ENCODE data around the gene CHRNA7.

The CHRNA7 gene

DNA sequence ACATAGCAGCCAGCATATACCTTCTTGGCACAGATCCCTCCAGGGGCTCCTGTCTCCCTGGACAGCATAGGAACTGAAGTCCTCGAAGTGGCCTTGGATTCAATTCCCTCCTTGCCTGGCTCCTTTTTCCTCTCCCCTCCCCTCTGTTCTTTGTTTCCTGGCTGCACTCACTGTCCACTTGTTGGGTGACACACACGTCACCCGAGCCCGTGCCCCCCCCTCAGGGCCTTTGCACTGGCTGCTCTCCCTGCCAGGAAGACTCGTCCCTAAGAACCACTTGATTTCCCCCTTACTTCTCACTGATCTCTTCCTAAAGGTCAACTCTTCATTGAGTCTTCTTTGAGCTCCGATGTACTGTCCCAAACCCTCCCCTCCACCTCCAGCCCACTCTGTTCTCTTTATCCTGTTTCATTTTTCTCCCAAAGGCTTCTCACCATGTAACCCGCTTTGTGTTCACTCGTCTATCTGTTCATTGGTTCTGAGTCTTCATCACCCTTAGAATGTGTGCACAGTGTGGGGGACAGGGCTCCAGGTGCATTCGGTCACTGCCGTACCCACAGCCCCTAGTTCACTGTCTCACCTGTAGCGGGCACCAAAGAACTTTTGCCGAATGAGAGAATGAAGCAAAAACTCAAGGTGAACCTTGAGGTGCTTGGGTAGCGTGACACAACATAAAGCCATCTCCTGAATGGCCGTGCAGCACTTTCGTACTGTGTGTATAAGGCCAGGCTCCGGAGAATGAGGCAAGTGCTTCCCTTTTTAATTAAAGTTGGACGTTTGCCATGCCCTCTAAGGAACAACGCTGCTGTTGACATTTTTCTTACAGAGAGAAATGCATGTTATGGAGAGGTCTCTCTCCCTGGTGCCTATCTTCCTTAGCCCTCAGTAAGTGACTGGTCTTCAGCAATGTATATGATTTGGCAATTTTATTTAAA lies 74.0 kb downstream of the CHRNA7 start:
- no peak for DNase-seq
- H3K36me3 ChIP-seq (ENCODE audit: control insufficient read depth, insufficient read depth, low read length): no peaks in the 10 kb centered on the region
- H3K9me3 ChIP-seq (ENCODE audit: control insufficient read depth, low read length): no peaks in the 10 kb centered on the region
- no peak overlapping the region for H3K4me3 ChIP-seq (ENCODE audit: insufficient read depth, low read depth, low read length, poor library complexity, severe bottlenecking)
- H3K27ac ChIP-seq (ENCODE audit: insufficient read depth, low read length, poor library complexity, severe bottlenecking): no peak overlapping the region
- no peaks in the 10 kb centered on the region for H3K27me3 ChIP-seq (replicated peaks; ENCODE audit: control insufficient read depth, insufficient read depth, low read length, poor library complexity, severe bottlenecking)
- no peaks in the 10 kb centered on the region for H3K4me1 ChIP-seq (ENCODE audit: control insufficient read depth, insufficient read depth, low read length, poor library complexity, severe bottlenecking)

- H3K27ac ChIP-seq (ENCODE audit: insufficient read depth, low read length, poor library complexity, severe bottlenecking): no peak overlapping the region
- no peaks in the 10 kb centered on the region for H3K4me1 ChIP-seq (ENCODE audit: control insufficient read depth, insufficient read depth, low read length, poor library complexity, severe bottlenecking)
- no peak for DNase-seq
- no peaks in the 10 kb centered on the region for H3K27me3 ChIP-seq (replicated peaks; ENCODE audit: control insufficient read depth, insufficient read depth, low read length, poor library complexity, severe bottlenecking)
- H3K36me3 ChIP-seq (ENCODE audit: control insufficient read depth, insufficient read depth, low read length): no peaks in the 10 kb centered on the region
- H3K4me3 ChIP-seq (ENCODE audit: insufficient read depth, low read depth, low read length, poor library complexity, severe bottlenecking): no peak overlapping the region
- H3K9me3 ChIP-seq (ENCODE audit: control insufficient read depth, low read length): no peaks in the 10 kb centered on the region
Measured at GRCh38 chr15:32105258-32106241, 75.2 kb downstream of the CHRNA7 start.

- no peaks in the 10 kb centered on the region for H3K36me3 ChIP-seq (ENCODE audit: control insufficient read depth, insufficient read depth, low read length)
- DNase-seq: no peak
- no peak overlapping the region for H3K4me3 ChIP-seq (ENCODE audit: insufficient read depth, low read depth, low read length, poor library complexity, severe bottlenecking)
Measured at GRCh38 chr15:32106401-32107381, 76.4 kb downstream of the CHRNA7 start.

GRCh38 chr15:32107477-32108080 lies 77.3 kb downstream of the CHRNA7 start:
- H3K27ac ChIP-seq (ENCODE audit: insufficient read depth, low read length, poor library complexity, severe bottlenecking): no peak overlapping the region
- H3K27me3 ChIP-seq (replicated peaks; ENCODE audit: control insufficient read depth, insufficient read depth, low read length, poor library complexity, severe bottlenecking): no peaks in the 10 kb centered on the region
- no peak overlapping the region for H3K4me3 ChIP-seq (ENCODE audit: insufficient read depth, low read depth, low read length, poor library complexity, severe bottlenecking)
- no peak for DNase-seq
- no peaks in the 10 kb centered on the region for H3K9me3 ChIP-seq (ENCODE audit: control insufficient read depth, low read length)
- H3K36me3 ChIP-seq (ENCODE audit: control insufficient read depth, insufficient read depth, low read length): no peaks in the 10 kb centered on the region
- H3K4me1 ChIP-seq (ENCODE audit: control insufficient read depth, insufficient read depth, low read length, poor library complexity, severe bottlenecking): no peaks in the 10 kb centered on the region

More at GRCh38 chr15:32106401-32107381, 76.4 kb downstream of the CHRNA7 start:
- H3K27ac ChIP-seq (ENCODE audit: insufficient read depth, low read length, poor library complexity, severe bottlenecking): no peak overlapping the region
- no peaks in the 10 kb centered on the region for H3K27me3 ChIP-seq (replicated peaks; ENCODE audit: control insufficient read depth, insufficient read depth, low read length, poor library complexity, severe bottlenecking)
- H3K9me3 ChIP-seq (ENCODE audit: control insufficient read depth, low read length): no peaks in the 10 kb centered on the region
- no peaks in the 10 kb centered on the region for H3K4me1 ChIP-seq (ENCODE audit: control insufficient read depth, insufficient read depth, low read length, poor library complexity, severe bottlenecking)

DNA sequence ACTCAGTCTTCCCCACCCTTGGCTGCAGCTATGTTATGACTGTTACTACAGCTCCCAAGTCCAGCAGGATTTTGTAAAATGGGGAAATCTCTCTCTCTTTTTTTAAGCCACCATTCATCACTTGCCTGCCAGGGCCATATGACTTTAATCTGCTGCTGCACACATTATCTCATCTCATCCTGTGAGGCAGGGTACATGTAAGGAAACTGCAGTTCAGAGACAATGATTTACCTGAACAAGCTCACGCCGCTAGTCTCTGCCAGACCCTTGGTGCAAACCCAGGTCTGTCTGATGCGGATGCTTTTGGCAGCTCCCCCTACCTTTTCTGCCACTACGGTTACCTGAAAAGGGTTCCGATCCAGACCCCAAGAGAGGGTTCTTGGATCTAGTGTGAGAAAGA lies 78.3 kb downstream of the CHRNA7 start:
- no peak overlapping the region for H3K27ac ChIP-seq (ENCODE audit: insufficient read depth, low read length, poor library complexity, severe bottlenecking)
- DNase-seq: no peak
- no peaks in the 10 kb centered on the region for H3K4me1 ChIP-seq (ENCODE audit: control insufficient read depth, insufficient read depth, low read length, poor library complexity, severe bottlenecking)
- no peaks in the 10 kb centered on the region for H3K27me3 ChIP-seq (replicated peaks; ENCODE audit: control insufficient read depth, insufficient read depth, low read length, poor library complexity, severe bottlenecking)
- no peaks in the 10 kb centered on the region for H3K9me3 ChIP-seq (ENCODE audit: control insufficient read depth, low read length)
- no peak overlapping the region for H3K4me3 ChIP-seq (ENCODE audit: insufficient read depth, low read depth, low read length, poor library complexity, severe bottlenecking)
- no peaks in the 10 kb centered on the region for H3K36me3 ChIP-seq (ENCODE audit: control insufficient read depth, insufficient read depth, low read length)

DNA sequence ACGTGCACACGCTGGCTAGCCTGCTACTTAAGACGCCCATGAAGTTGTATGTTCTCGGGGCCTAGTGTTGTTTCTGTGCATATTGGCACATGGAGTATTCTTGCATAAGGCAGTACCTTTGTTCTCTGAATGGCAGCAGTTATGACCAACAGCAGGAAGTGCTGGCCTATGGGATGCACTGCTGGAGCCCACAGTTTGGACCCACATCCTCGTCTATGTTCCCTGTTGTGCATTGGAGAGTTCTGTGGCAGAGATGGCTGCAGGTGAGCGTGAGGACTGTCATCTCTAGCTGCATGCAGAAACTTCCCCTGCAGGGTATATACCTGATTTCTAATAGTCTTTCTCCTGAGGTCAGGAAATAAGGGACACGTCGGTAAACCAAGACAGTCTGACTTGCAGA lies 81.8 kb downstream of the CHRNA7 start:
- no peak for DNase-seq
- no peaks in the 10 kb centered on the region for H3K9me3 ChIP-seq (ENCODE audit: control insufficient read depth, low read length)
- no peaks in the 10 kb centered on the region for H3K27me3 ChIP-seq (replicated peaks; ENCODE audit: control insufficient read depth, insufficient read depth, low read length, poor library complexity, severe bottlenecking)
- H3K4me3 ChIP-seq (ENCODE audit: insufficient read depth, low read depth, low read length, poor library complexity, severe bottlenecking): no peak overlapping the region
- H3K27ac ChIP-seq (ENCODE audit: insufficient read depth, low read length, poor library complexity, severe bottlenecking): no peak overlapping the region
- H3K36me3 ChIP-seq (ENCODE audit: control insufficient read depth, insufficient read depth, low read length): no peaks in the 10 kb centered on the region
- no peaks in the 10 kb centered on the region for H3K4me1 ChIP-seq (ENCODE audit: control insufficient read depth, insufficient read depth, low read length, poor library complexity, severe bottlenecking)

DNA sequence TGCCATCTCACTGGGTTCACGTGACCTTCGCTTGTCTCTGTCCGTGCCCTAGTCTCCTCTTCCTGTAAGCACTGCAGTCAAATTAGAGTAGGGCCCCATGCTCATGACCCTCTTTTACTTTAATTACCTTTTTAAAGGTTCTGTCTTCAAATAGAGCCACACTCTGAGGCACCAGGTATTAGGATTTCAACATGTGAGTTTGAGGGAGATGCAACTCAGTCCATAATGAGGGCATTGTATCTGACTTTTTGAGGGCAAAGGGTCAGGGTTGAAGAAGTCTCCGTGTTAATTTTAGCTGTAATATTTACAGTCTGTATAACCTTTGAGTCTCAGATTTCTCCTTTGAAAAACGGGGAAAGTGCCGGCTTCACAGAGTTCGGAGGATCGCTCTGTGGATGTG lies 82.9 kb downstream of the CHRNA7 start:
- H3K4me3 ChIP-seq (ENCODE audit: insufficient read depth, low read depth, low read length, poor library complexity, severe bottlenecking): no peak overlapping the region
- no peak overlapping the region for H3K27ac ChIP-seq (ENCODE audit: insufficient read depth, low read length, poor library complexity, severe bottlenecking)
- H3K36me3 ChIP-seq (ENCODE audit: control insufficient read depth, insufficient read depth, low read length): no peaks in the 10 kb centered on the region
- H3K9me3 ChIP-seq (ENCODE audit: control insufficient read depth, low read length): no peaks in the 10 kb centered on the region
- H3K27me3 ChIP-seq (replicated peaks; ENCODE audit: control insufficient read depth, insufficient read depth, low read length, poor library complexity, severe bottlenecking): no peaks in the 10 kb centered on the region
- no peaks in the 10 kb centered on the region for H3K4me1 ChIP-seq (ENCODE audit: control insufficient read depth, insufficient read depth, low read length, poor library complexity, severe bottlenecking)
- DNase-seq: no peak

GRCh38 chr15:32117122-32117521 lies 86.8 kb downstream of the CHRNA7 start:
- Histone ChIP-seq H3K27me3 (replicated peaks; ENCODE audit: control insufficient read depth, insufficient read depth, low read length, poor library complexity, severe bottlenecking) (no peaks in the 10 kb centered on the region), H3K36me3 (ENCODE audit: control insufficient read depth, insufficient read depth, low read length) (no peaks in the 10 kb centered on the region), H3K9me3 (ENCODE audit: control insufficient read depth, low read length) (no peaks in the 10 kb centered on the region), H3K4me3 (ENCODE audit: insufficient read depth, low read depth, low read length, poor library complexity, severe bottlenecking) (no peak overlapping the region), H3K4me1 (ENCODE audit: control insufficient read depth, insufficient read depth, low read length, poor library complexity, severe bottlenecking) (no peaks in the 10 kb centered on the region), H3K27ac (ENCODE audit: insufficient read depth, low read length, poor library complexity, severe bottlenecking) (no peak overlapping the region)
- DNase-seq: no peak

DNA sequence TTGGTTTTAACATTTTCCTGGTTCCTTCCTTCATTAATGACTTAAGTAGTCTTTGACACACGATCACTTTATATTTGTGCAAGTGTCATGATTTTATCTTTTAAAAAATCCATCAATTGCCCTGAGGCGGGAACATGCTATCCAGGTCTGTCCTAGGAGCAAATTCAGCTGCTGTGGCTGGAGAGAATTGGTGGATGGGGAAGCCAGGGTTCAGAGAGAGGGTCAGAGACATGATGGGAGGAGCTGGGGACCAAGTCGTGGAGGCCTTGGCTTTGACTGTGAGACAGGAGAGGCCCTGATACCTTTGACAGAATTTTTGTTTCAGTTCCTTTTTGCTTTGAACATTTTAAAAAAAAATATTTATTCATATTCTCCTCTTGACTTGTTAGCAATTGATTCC lies 89.0 kb downstream of the CHRNA7 start:
- Histone ChIP-seq H3K4me1 (ENCODE audit: control insufficient read depth, insufficient read depth, low read length, poor library complexity, severe bottlenecking) (no peaks in the 10 kb centered on the region), H3K27ac (ENCODE audit: insufficient read depth, low read length, poor library complexity, severe bottlenecking) (no peak overlapping the region), H3K9me3 (ENCODE audit: control insufficient read depth, low read length) (no peaks in the 10 kb centered on the region), H3K4me3 (ENCODE audit: insufficient read depth, low read depth, low read length, poor library complexity, severe bottlenecking) (no peak overlapping the region), H3K36me3 (ENCODE audit: control insufficient read depth, insufficient read depth, low read length) (no peaks in the 10 kb centered on the region), H3K27me3 (replicated peaks; ENCODE audit: control insufficient read depth, insufficient read depth, low read length, poor library complexity, severe bottlenecking) (no peaks in the 10 kb centered on the region)
- DNase-seq: no peak
